Caco-2 (cell line): Measurements from ENCODE around the gene PPFIA1. TPM values are rescaled to one million over a fixed set of nuclear protein-coding genes. Genes with fewer than 3 reads are reported as not detected.

Experiments
- BruUV-seq: library from RNA; stranded (reverse); fragments of 400-500 nt; replicated peaks from 2 replicates; lab custom pipeline; 2021; lab: Mats Ljungman, UMichigan
- CTCF ChIA-PET: fragments of 300-600 bp; sonication (Branson Sonifier 250); formaldehyde crosslinking; loops from one replicate; lab custom pipeline; 2022; ENCODE audit warnings: antibody characterized with exemption; lab: Charles Lee
- POLR2A ChIA-PET: fragments of 300-600 bp; sonication (Branson Sonifier 250); formaldehyde crosslinking; loops from one replicate; lab custom pipeline; 2022; ENCODE audit warnings: antibody characterized with exemption; lab: Charles Lee
- DNase-seq, 2 experiments: peaks; one replicate each; pipeline versions ENCODE4 v3.0.0 to v3.0.0-alpha.2; 2020 to 2022
- H3K27me3 ChIP-seq: replicated peaks from 2 replicates; pipeline ENCODE4 v1.6.0; 2011; ENCODE audit warnings: low read length; ENCODE audit not compliant: control insufficient read depth, insufficient read depth
- H3K36me3 ChIP-seq: 2 replicates; pipeline ENCODE4 v1.5.1; 2011; ENCODE audit warnings: low read length; ENCODE audit not compliant: control insufficient read depth, insufficient read depth
- H3K4me1 ChIP-seq: fragments of 250-450 bp; sonication (Bioruptor Pico); 2 replicates; pipeline ENCODE4 v1.5.1; 2020; ENCODE audit warnings: mild to moderate bottlenecking
- H3K4me3 ChIP-seq: 2 replicates; pipeline ENCODE4 v1.5.1; 2011; ENCODE audit warnings: low read depth, mild to moderate bottlenecking, control low read depth, low read length
- H3K9me3 ChIP-seq: fragments of 250-450 bp; sonication (Bioruptor Pico); 2 replicates; pipeline ENCODE4 v1.5.1; 2020; ENCODE audit warnings: mild to moderate bottlenecking, moderate library complexity
- H3K27ac Mint-ChIP-seq: one replicate; pipeline ENCODE4 v1.8.0; 2022; ENCODE audit warnings: mixed read lengths; ENCODE audit not compliant: unreplicated experiment
- H3K27me3 Mint-ChIP-seq: one replicate; pipeline ENCODE4 v1.8.0; 2022; ENCODE audit warnings: mixed read lengths; ENCODE audit not compliant: insufficient read depth, unreplicated experiment
- H3K36me3 Mint-ChIP-seq: one replicate; pipeline ENCODE4 v1.8.0; 2022; ENCODE audit warnings: mild to moderate bottlenecking, mixed read lengths; ENCODE audit not compliant: insufficient read depth, unreplicated experiment
- H3K4me1 Mint-ChIP-seq: one replicate; pipeline ENCODE4 v1.8.0; 2022; ENCODE audit warnings: low read depth, mixed read lengths; ENCODE audit not compliant: unreplicated experiment
- H3K4me3 Mint-ChIP-seq: one replicate; pipeline ENCODE4 v1.8.0; 2022; ENCODE audit warnings: mild to moderate bottlenecking, moderate library complexity, mixed read lengths; ENCODE audit not compliant: unreplicated experiment
- H3K9me3 Mint-ChIP-seq: one replicate; pipeline ENCODE4 v1.8.0; 2022; ENCODE audit warnings: mixed read lengths; ENCODE audit not compliant: unreplicated experiment
- CTCF ChIP-seq, 2 experiments: fragments of 200-600 bp in 1 of 2; IDR thresholded peaks; 1 replicate in 1 of 2; 2 replicates in 1 of 2; pipeline versions ENCODE4 v1.5.1 to v1.8.0; 2011 to 2022; ENCODE audit warnings: antibody characterized with exemption in 1 of 2, control low read depth in 1 of 2, inconsistent platforms in 1 of 2, low read depth in 1 of 2, low read length in 1 of 2, mild to moderate bottlenecking in 1 of 2, moderate library complexity in 1 of 2; ENCODE audit not compliant: insufficient read depth in 1 of 2, severe bottlenecking in 1 of 2, unreplicated experiment in 1 of 2
- intact Hi-C: fragments of 100-400 bp; cut with micrococcal nuclease; formaldehyde crosslinking; loops from one replicate; pipeline ENCODE4 v1.10.0; 2022; ENCODE audit not compliant: unreplicated experiment
- total RNA-seq: library from RNA; stranded (reverse); gene quantifications from 2 replicates; pipeline ENCODE4 v1.2.3, GENCODE V29; 2022

The PPFIA1 gene
- total RNA-seq, 1 experiment from 2014 or later, result 148 TPM

DNA sequence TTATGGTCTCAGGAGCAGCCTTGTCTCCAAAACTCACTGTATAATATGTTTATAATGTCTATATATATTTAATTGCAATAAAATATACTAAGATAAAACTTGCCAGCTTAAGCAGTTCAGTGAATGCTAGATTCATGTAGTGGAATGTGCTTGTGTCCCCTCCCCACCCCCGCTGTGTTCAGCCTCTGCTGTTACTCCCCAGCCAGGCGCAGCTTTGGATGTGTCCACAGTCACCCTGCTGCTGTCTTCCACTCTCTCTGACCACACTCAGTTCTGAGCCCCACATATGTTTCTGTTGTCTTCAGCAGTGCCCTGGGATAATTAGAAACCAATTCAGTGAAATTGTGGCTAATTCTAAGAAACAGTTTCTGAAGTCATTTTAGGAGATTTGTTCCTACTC, 52.2 kb downstream of the PPFIA1 start:
- BruUV-seq, result no TSS peak
- peaks cover 59% of the 10 kb centered on the region for H3K36me3 Mint-ChIP-seq
- no peaks in the 10 kb centered on the region for H3K9me3 ChIP-seq
- H3K27me3 Mint-ChIP-seq, result no peaks in the 10 kb centered on the region
- ChIA-PET CTCF (interaction anchor here (1.4 kb wide), 1 partner anchor 9 kb away, joined by 3 read pairs; no protein-coding TSS in a partner anchor), POLR2A (no interaction called here)
- no peaks in the 10 kb centered on the region for H3K4me1 Mint-ChIP-seq
- TF ChIP-seq CTCF (IDR thresholded peaks at IDR 0.05; ENCODE audit: insufficient read depth in 1 of 2, low read depth in 1 of 2, low read length in 1 of 2, severe bottlenecking in 1 of 2, unreplicated experiment in 1 of 2), result no peak
- no peaks in the 10 kb centered on the region for H3K9me3 Mint-ChIP-seq
- H3K27ac Mint-ChIP-seq, result no peak overlapping the region
- intact Hi-C loops, result no loop called here
- peak in 1 of 2 experiments; percentile 27 for DNase-seq
- no peak overlapping the region for H3K4me3 ChIP-seq
- H3K27me3 ChIP-seq, result no peaks in the 10 kb centered on the region
- H3K36me3 ChIP-seq, result peaks cover 6% of the 10 kb centered on the region
- H3K4me1 ChIP-seq, result no peaks in the 10 kb centered on the region
- H3K4me3 Mint-ChIP-seq, result no peak overlapping the region

GRCh38 chr11:70323806-70324205, 53.3 kb downstream of the PPFIA1 start:
- Mint-ChIP-seq H3K27ac (no peak overlapping the region), H3K4me3 (no peak overlapping the region), H3K27me3 (no peaks in the 10 kb centered on the region), H3K36me3 (peaks cover 70% of the 10 kb centered on the region), H3K9me3 (no peaks in the 10 kb centered on the region), H3K4me1 (no peaks in the 10 kb centered on the region)
- ChIA-PET POLR2A (no interaction called here), CTCF (interaction anchor here (1.4 kb wide), 1 partner anchor 8 kb away, joined by 3 read pairs; no protein-coding TSS in a partner anchor)
- no peak for TF ChIP-seq CTCF (IDR thresholded peaks at IDR 0.05; ENCODE audit: insufficient read depth in 1 of 2, low read depth in 1 of 2, low read length in 1 of 2, severe bottlenecking in 1 of 2, unreplicated experiment in 1 of 2)
- no peaks in the 10 kb centered on the region for H3K9me3 ChIP-seq
- no peak overlapping the region for H3K4me3 ChIP-seq
- H3K36me3 ChIP-seq, result peaks cover 6% of the 10 kb centered on the region
- H3K27me3 ChIP-seq, result no peaks in the 10 kb centered on the region
- intact Hi-C loops, result no loop called here
- no TSS peak for BruUV-seq
- no peaks in the 10 kb centered on the region for H3K4me1 ChIP-seq
- no peak for DNase-seq

DNA sequence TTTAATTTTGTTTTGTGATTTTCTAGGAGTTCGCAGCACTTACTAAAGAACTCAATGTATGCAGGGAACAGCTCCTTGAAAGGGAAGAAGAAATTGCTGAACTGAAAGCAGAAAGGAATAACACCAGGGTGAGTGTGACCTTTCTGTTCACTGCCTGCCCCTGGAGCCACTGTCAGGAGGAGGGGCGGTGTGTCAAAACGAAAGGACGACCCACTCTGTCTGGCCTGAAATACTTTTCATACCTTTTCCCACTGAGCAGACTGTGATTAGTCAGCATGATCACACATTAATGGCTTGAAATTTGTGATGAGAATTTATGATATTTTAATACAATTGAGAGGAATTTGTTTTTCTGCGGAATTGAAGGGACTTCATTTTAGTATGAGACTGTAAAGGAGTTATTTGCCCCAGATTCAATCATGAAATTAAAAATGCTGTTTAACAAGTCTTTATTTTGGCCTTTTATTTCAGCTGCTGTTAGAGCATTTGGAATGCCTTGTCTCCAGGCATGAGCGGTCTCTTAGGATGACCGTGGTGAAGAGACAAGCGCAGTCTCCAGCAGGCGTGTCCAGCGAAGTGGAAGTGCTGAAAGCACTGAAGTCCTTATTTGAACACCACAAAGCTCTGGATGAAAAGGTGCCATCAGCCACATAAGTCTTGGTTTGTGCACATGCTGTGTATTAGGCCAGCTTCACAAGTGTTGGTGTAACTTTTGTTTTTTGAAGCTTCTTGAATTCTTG, 54.1 kb downstream of the PPFIA1 start:
- Mint-ChIP-seq H3K9me3 (no peaks in the 10 kb centered on the region), H3K27ac (no peak overlapping the region), H3K4me1 (no peaks in the 10 kb centered on the region), H3K36me3 (peaks cover 74% of the 10 kb centered on the region), H3K4me3 (no peak overlapping the region), H3K27me3 (no peaks in the 10 kb centered on the region)
- Histone ChIP-seq H3K4me1 (no peaks in the 10 kb centered on the region), H3K27me3 (no peaks in the 10 kb centered on the region), H3K4me3 (no peak overlapping the region), H3K9me3 (no peaks in the 10 kb centered on the region), H3K36me3 (peaks cover 6% of the 10 kb centered on the region)
- intact Hi-C loops, result no loop called here
- ChIA-PET CTCF (no interaction called here), POLR2A (no interaction called here)
- DNase-seq, result no peak
- no peak for TF ChIP-seq CTCF (IDR thresholded peaks at IDR 0.05; ENCODE audit: insufficient read depth in 1 of 2, low read depth in 1 of 2, low read length in 1 of 2, severe bottlenecking in 1 of 2, unreplicated experiment in 1 of 2)
- no TSS peak for BruUV-seq
